IPS DF 6.9 (cell line): ENCODE measurements around the gene ATG14.

Experiments used
- DNase-seq: peaks from one replicate; pipeline ENCODE4 v3.0.0-alpha.2; 2013; ENCODE audit warnings: low read depth, low spot score
- H3K27ac ChIP-seq: one replicate; pipeline ENCODE4 v1.5.1; 2013; ENCODE audit warnings: low read length, control low read depth
- H3K27me3 ChIP-seq: 2 replicates; pipeline ENCODE4 v1.6.1; 2013; ENCODE audit warnings: mild to moderate bottlenecking, low read length; ENCODE audit not compliant: control insufficient read depth, insufficient read depth
- H3K36me3 ChIP-seq: 2 replicates; pipeline ENCODE4 v1.6.1; 2013; ENCODE audit warnings: low read length; ENCODE audit not compliant: control insufficient read depth, insufficient read depth
- H3K4me1 ChIP-seq: 2 replicates; pipeline ENCODE4 v1.6.1; 2013; ENCODE audit warnings: low read length; ENCODE audit not compliant: control insufficient read depth, insufficient read depth
- H3K4me3 ChIP-seq: 2 replicates; pipeline ENCODE4 v1.5.1; 2013; ENCODE audit warnings: mild to moderate bottlenecking, low read length
- H3K9me3 ChIP-seq: 2 replicates; pipeline ENCODE4 v1.6.1; 2013; ENCODE audit warnings: low read length, inconsistent platforms; ENCODE audit not compliant: control insufficient read depth, insufficient read depth
- WGBS: extraction: QIAGEN DNeasy Blood & Tissue Kit; methylation state at CpG from one replicate; pipeline ENCODE4 v1.1.7; 2013; ENCODE audit warnings: mixed read lengths, missing lambda C conversion rate; ENCODE audit not compliant: insufficient read length, insufficient coverage; 5-methylcytosine and 5-hydroxymethylcytosine counted together

ATG14 gene

GRCh38 chr14:55323910-55324309 is 87.7 kb downstream of the ATG14 start:
- Histone ChIP-seq H3K27ac (no peak overlapping the region), H3K9me3 (no peaks in the 10 kb centered on the region), H3K4me1 (peaks cover 2% of the 10 kb centered on the region; the same call in 1 of the 2 replicates), H3K27me3 (no peaks in the 10 kb centered on the region), H3K4me3 (no peak overlapping the region), H3K36me3 (no peaks in the 10 kb centered on the region; the same call in 1 of the 2 replicates)
- no peak for DNase-seq

DNA sequence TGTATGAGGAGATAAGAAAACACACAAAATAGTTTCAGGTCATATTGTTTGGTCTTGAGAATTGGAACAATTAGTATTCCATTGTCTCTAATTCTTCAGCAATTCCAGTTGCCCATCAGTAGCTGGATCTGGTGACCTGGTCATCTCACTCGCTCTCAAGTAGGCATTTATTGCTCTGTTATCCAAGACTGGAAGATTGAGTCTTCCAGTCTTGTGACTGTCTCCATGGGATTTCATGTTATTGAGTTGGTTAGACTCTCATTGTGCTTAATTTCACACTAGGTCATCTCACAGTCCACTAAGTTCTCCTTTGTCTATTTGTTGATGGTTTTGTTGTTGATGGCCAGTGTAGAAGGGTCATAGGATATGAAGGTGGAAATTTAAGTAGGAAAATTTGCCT is 92.9 kb downstream of the ATG14 start:
- no CpG with 5 or more reads among the region's 1 CpG for WGBS
- no peak for DNase-seq
- H3K36me3 ChIP-seq, result no peaks in the 10 kb centered on the region; the same call in 1 of the 2 replicates

GRCh38 chr14:55317542-55318306 is 93.9 kb downstream of the ATG14 start:
- H3K4me3 ChIP-seq, result no peak overlapping the region
- no peak overlapping the region for H3K27ac ChIP-seq
- no peaks in the 10 kb centered on the region; the same call in 1 of the 2 replicates for H3K36me3 ChIP-seq
- no peaks in the 10 kb centered on the region for H3K4me1 ChIP-seq
- no peaks in the 10 kb centered on the region for H3K27me3 ChIP-seq
- no peaks in the 10 kb centered on the region; the same call in 1 of the 2 replicates for H3K9me3 ChIP-seq
- no CpG with 5 or more reads among the region's 3 CpGs for WGBS
- DNase-seq, result no peak

More for the DNA sequence above, 92.9 kb downstream of the ATG14 start:
- Histone ChIP-seq H3K27ac (no peak overlapping the region), H3K4me3 (no peak overlapping the region), H3K4me1 (no peaks in the 10 kb centered on the region), H3K9me3 (no peaks in the 10 kb centered on the region), H3K27me3 (no peaks in the 10 kb centered on the region)

- peaks cover 3% of the 10 kb centered on the region for H3K9me3 ChIP-seq
- H3K4me3 ChIP-seq, result no peak overlapping the region
- no peak for DNase-seq
- no peaks in the 10 kb centered on the region for H3K27me3 ChIP-seq
- H3K4me1 ChIP-seq, result no peaks in the 10 kb centered on the region
- H3K27ac ChIP-seq, result no peak overlapping the region
- WGBS, result no CpG with 5 or more reads among the region's 4 CpGs
- H3K36me3 ChIP-seq, result no peaks in the 10 kb centered on the region; the same call in 1 of the 2 replicates
These were observed 95.1 kb downstream of the ATG14 start for GRCh38 chr14:55316564-55316963.
